ENCODE data around the gene TRAK1. TPM values are rescaled to one million over a fixed set of nuclear protein-coding genes. Genes with fewer than 3 reads are reported as not detected.

Gene TRAK1
- total and polyA plus RNA-seq, 7 experiments from 2014 or later: 4.8 to 30.4 (median 13.9) TPM

DNA sequence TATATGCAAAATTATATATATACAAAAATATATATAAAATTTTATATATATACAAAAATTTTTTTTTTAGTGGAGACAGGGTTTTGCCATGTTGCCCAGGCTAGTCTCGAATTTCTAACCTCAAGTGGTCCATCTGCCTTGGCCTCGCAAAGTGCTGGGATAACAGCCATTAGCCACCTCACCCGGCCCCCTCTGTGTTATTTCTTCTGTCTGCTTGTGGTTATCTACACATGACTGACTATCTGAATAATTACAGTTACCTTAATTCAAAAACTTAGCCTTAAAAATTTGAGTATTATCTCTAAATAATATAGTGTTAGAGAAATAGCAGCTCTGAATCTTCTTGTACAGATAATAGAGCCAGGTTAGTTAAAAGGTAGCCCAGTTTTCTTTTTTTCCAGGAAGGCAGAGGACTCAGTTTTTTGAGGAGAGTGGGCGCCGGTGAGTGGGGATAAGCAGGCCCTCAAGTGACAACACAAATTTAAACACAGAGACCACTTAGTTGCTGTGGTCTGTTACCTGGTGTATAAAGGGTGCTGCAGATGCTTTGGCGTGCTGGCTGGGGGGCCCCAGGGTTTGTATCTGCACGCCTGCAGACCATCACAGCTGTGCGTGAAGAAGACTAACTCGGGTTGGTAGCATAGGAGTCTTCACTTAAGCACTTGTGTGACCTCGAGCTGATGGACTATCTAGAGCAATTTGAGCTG lies 83.7 kb downstream of the TRAK1 start:
- peaks cover 6 to 23% (median 7%) of the 10 kb centered on the region in 5 donors for H3K36me3 Mint-ChIP-seq
- no peaks in the 10 kb centered on the region for H3K9me3 Mint-ChIP-seq
- H3K9me3 ChIP-seq (ENCODE audit: control insufficient read depth in 2 of 3, low read length in 3 of 3): no peaks in the 10 kb centered on the region
- ATAC-seq: no peak
- peaks cover 0 to 5% of the 10 kb centered on the region in 2 donors for H3K4me1 ChIP-seq (ENCODE audit: control insufficient read depth in 2 of 2, insufficient read depth in 2 of 2, low read length in 2 of 2)
- H3K36me3 ChIP-seq (ENCODE audit: control insufficient read depth in 2 of 3, insufficient read depth in 3 of 3, low read length in 3 of 3): peaks cover 0 to 3% (median 0%) of the 10 kb centered on the region in 3 experiments
- CTCF ChIA-PET: interaction anchor here (1.2 kb wide), 1 partner anchor 16 kb away, joined by 3 read pairs; no protein-coding TSS in a partner anchor
- peak overlapping the region in 1 of 9 donors; percentile 28 for H3K27ac Mint-ChIP-seq
- H3K27me3 Mint-ChIP-seq: no peaks in the 10 kb centered on the region
- H3K27ac ChIP-seq (ENCODE audit: low read depth, low read length): no peak overlapping the region
- peaks cover 18 to 35% (median 31%) of the 10 kb centered on the region in 7 donors for H3K4me1 Mint-ChIP-seq
- POLR2A ChIA-PET: no interaction called here
- intact Hi-C loops (cut with micrococcal nuclease): no loop called here
- no peak overlapping the region for H3K4me3 Mint-ChIP-seq
- no peaks in the 10 kb centered on the region for H3K27me3 ChIP-seq (ENCODE audit: control insufficient read depth in 2 of 2, insufficient read depth in 2 of 2, low read length in 2 of 2)
- DNase-seq: no peak
- no peak overlapping the region for H3K4me3 ChIP-seq (ENCODE audit: low read length)

DNA sequence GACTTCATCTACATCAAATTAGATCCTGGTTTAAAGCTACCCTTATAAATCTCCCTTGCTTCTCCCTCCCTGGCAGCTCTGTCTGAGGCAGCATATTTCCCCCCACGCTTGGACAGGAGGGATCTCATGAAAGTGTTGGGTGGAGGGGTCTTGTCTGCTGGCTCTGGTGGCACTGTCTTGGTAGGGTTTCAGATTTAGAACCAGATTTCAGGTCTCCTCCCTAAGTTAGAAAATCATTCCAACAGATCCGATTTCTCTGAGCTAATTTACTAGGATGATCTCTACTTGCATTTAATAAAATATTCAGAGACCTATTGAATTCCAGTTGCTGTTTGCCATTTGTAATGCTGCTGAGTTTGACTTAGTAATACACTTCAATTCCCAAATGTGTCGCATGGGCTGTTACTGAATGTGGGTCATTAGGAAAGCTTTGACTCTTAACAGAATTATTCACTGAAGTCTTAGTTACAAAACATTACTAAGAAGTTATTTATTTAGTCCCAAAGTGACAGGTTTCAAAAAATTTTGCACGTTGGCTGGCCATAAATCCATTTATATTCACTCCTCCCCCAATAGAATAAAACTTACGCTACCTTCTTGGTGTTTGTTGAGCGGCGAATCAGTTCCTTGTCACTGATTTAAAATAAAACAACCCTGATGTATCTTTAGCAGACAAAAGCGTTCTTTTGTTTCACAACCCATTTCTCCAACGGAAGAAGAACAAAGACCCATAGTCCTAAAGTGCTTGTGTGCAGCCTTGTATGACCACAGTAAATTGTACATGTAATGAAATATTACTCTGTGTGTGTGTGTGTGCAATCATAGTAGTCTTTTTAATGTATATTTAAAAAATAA lies 84.5 kb downstream of the TRAK1 start:
- Histone ChIP-seq H3K27me3 (ENCODE audit: control insufficient read depth in 2 of 2, insufficient read depth in 2 of 2, low read length in 2 of 2) (no peaks in the 10 kb centered on the region), H3K4me3 (ENCODE audit: low read length) (no peak overlapping the region), H3K4me1 (ENCODE audit: control insufficient read depth in 2 of 2, insufficient read depth in 2 of 2, low read length in 2 of 2) (peaks cover 0 to 5% of the 10 kb centered on the region in 2 donors), H3K36me3 (ENCODE audit: control insufficient read depth in 2 of 3, insufficient read depth in 3 of 3, low read length in 3 of 3) (peaks cover 0 to 3% (median 0%) of the 10 kb centered on the region in 3 experiments), H3K27ac (ENCODE audit: low read depth, low read length) (no peak overlapping the region), H3K9me3 (ENCODE audit: control insufficient read depth in 2 of 3, low read length in 3 of 3) (no peaks in the 10 kb centered on the region)
- no peaks in the 10 kb centered on the region for H3K27me3 Mint-ChIP-seq
- ChIA-PET CTCF (interaction anchor here (1.2 kb wide), 1 partner anchor 16 kb away, joined by 3 read pairs; no protein-coding TSS in a partner anchor), POLR2A (no interaction called here)
- H3K4me1 Mint-ChIP-seq: peaks cover 16 to 35% (median 29%) of the 10 kb centered on the region in 7 donors
- no peak overlapping the region for H3K4me3 Mint-ChIP-seq
- intact Hi-C loops (cut with micrococcal nuclease): no loop called here
- ATAC-seq: no peak
- peaks cover 6 to 23% (median 7%) of the 10 kb centered on the region in 5 donors for H3K36me3 Mint-ChIP-seq
- peak overlapping the region in 1 of 9 donors; percentile 15 for H3K27ac Mint-ChIP-seq
- DNase-seq: no peak
- H3K9me3 Mint-ChIP-seq: no peaks in the 10 kb centered on the region

DNA sequence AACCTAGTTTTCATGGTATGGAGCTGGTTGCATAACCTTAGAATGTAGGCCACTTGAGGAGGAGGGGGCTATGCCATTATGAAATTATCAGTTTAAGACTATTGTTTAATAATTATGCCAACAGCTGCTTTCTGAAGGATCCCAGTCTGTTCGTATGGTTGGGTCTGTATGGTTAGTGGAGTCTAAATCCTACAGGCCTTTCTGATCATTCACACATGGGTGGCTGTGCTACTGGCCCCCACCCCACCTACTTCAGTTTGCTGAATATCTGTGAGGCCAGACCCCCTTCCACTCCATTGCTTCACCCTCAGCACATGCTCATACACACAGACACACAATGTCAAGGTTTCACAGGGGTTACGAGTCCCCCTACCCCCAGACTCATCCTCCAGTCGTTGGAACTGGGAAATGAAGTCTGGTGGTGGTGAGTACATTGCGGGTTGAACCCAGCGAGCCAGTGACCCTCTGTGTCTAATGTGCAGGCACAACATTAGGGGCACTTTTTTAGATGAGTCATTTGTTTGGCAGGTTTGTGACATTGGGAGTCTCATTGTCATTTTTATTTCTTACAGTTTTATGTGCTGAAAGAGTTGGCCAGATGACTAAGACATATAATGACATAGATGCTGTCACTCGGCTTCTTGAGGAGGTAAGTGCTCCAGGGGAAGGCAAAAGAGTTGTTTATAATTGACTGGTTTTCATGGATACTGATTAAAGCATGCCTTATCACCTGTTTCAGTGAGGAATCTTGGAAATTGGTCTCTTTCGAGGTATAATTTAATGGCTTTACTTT lies 85.3 kb downstream of the TRAK1 start:
- Mint-ChIP-seq H3K4me3 (no peak overlapping the region), H3K4me1 (peaks cover 15 to 30% (median 24%) of the 10 kb centered on the region in 7 donors), H3K27ac (no peak overlapping the region), H3K9me3 (no peaks in the 10 kb centered on the region), H3K36me3 (peaks cover 6 to 26% (median 7%) of the 10 kb centered on the region in 5 donors), H3K27me3 (no peaks in the 10 kb centered on the region)
- no peaks in the 10 kb centered on the region for H3K9me3 ChIP-seq (ENCODE audit: control insufficient read depth in 2 of 3, low read length in 3 of 3)
- peaks cover 0 to 5% of the 10 kb centered on the region in 2 donors for H3K4me1 ChIP-seq (ENCODE audit: control insufficient read depth in 2 of 2, insufficient read depth in 2 of 2, low read length in 2 of 2)
- peaks cover 0 to 3% (median 0%) of the 10 kb centered on the region in 3 experiments for H3K36me3 ChIP-seq (ENCODE audit: control insufficient read depth in 2 of 3, insufficient read depth in 3 of 3, low read length in 3 of 3)
- intact Hi-C loops (cut with micrococcal nuclease): no loop called here
- no peak overlapping the region for H3K4me3 ChIP-seq (ENCODE audit: low read length)
- no peak overlapping the region for H3K27ac ChIP-seq (ENCODE audit: low read depth, low read length)
- ATAC-seq: no peak
- DNase-seq: no peak
- ChIA-PET CTCF (no interaction called here), POLR2A (no interaction called here)
- H3K27me3 ChIP-seq (ENCODE audit: control insufficient read depth in 2 of 2, insufficient read depth in 2 of 2, low read length in 2 of 2): no peaks in the 10 kb centered on the region

DNA sequence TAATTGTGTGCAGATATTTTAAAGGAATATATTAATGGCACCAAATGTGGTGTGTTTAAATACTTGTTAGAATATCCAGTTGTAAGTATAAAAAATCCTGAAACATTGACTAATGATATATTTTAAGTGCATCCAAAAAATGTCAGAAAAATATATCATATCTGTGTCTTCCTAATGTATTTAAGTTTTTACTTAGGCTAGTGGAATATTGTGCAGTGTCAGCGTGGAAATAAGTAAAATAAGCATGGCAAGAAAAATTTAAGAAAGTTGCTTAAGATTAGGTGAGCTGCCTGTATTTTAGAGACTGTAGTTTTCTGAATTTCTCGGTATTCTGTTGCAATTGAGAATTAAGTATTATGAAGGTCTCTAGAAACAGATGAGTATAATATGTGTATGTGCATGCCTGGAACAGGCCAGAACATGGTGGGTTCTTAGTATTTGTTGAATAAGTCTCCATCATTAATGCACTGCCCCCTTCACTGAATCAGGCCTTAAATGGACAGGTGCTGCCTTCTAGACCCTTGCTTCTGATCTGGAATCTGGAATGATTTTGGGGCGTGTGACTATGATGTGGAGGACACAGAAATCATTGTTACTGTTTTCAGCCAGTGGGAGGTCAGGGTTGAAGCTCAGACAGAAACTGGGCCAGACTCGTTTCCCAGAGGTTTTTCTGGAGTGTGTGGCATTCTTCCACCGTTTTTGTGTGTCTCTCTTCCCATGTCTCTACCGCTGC lies 86.1 kb downstream of the TRAK1 start:
- H3K36me3 ChIP-seq (ENCODE audit: control insufficient read depth in 2 of 3, insufficient read depth in 3 of 3, low read length in 3 of 3): peaks cover 0 to 3% (median 0%) of the 10 kb centered on the region in 3 experiments
- H3K4me1 ChIP-seq (ENCODE audit: control insufficient read depth in 2 of 2, insufficient read depth in 2 of 2, low read length in 2 of 2): peaks cover 0 to 5% of the 10 kb centered on the region in 2 donors
- H3K27me3 ChIP-seq (ENCODE audit: control insufficient read depth in 2 of 2, insufficient read depth in 2 of 2, low read length in 2 of 2): no peaks in the 10 kb centered on the region
- ATAC-seq: no peak
- no peak overlapping the region for H3K27ac ChIP-seq (ENCODE audit: low read depth, low read length)
- Mint-ChIP-seq H3K36me3 (peaks cover 6 to 26% (median 7%) of the 10 kb centered on the region in 5 donors), H3K4me3 (no peak overlapping the region), H3K27ac (no peak overlapping the region), H3K4me1 (peaks cover 7 to 22% (median 16%) of the 10 kb centered on the region in 7 donors), H3K9me3 (no peaks in the 10 kb centered on the region), H3K27me3 (no peaks in the 10 kb centered on the region)
- intact Hi-C loops (cut with micrococcal nuclease): no loop called here
- DNase-seq: no peak
- no peak overlapping the region for H3K4me3 ChIP-seq (ENCODE audit: low read length)
- ChIA-PET POLR2A (no interaction called here), CTCF (interaction anchor here (1.6 kb wide), 1 partner anchor 14 kb away, joined by 5 read pairs; no protein-coding TSS in a partner anchor)
- H3K9me3 ChIP-seq (ENCODE audit: control insufficient read depth in 2 of 3, low read length in 3 of 3): no peaks in the 10 kb centered on the region

DNA sequence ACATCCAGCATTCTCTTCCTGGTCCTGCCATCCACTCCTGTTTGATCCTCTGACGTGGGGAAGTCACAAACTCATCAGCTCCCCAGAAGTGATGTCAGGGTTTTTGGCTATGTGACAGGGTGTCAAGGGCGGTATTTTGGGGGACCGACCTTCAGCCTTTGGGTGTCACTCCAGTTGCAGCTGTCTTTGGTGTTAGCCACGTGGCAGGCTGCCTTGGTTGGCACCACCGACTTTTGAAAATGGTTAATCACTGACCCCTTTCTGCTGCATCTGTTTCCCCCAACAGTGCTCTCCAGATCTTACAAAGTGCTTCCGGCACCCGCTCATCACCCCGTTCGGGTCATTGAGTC lies 86.6 kb downstream of the TRAK1 start:
- intact Hi-C loops (cut with micrococcal nuclease): no loop called here
- peaks cover 4 to 26% (median 7%) of the 10 kb centered on the region in 5 donors for H3K36me3 Mint-ChIP-seq
- no peaks in the 10 kb centered on the region for H3K27me3 Mint-ChIP-seq

More for the DNA sequence above, 86.6 kb downstream of the TRAK1 start:
- DNase-seq (no peak), ATAC-seq (no peak)
- Histone ChIP-seq H3K36me3 (ENCODE audit: control insufficient read depth in 2 of 3, insufficient read depth in 3 of 3, low read length in 3 of 3) (peaks cover 0 to 3% (median 0%) of the 10 kb centered on the region in 3 experiments), H3K27ac (ENCODE audit: low read depth, low read length) (no peak overlapping the region), H3K27me3 (ENCODE audit: control insufficient read depth in 2 of 2, insufficient read depth in 2 of 2, low read length in 2 of 2) (no peaks in the 10 kb centered on the region), H3K4me1 (ENCODE audit: control insufficient read depth in 2 of 2, insufficient read depth in 2 of 2, low read length in 2 of 2) (peaks cover 0 to 5% of the 10 kb centered on the region in 2 donors), H3K4me3 (ENCODE audit: low read length) (no peak overlapping the region), H3K9me3 (ENCODE audit: control insufficient read depth in 2 of 3, low read length in 3 of 3) (no peaks in the 10 kb centered on the region)
- Mint-ChIP-seq H3K27ac (no peak overlapping the region), H3K4me3 (no peak overlapping the region), H3K9me3 (no peaks in the 10 kb centered on the region), H3K4me1 (peaks cover 3 to 18% (median 11%) of the 10 kb centered on the region in 7 donors)
- ChIA-PET POLR2A (no interaction called here), CTCF (interaction anchor here (1.6 kb wide), 1 partner anchor 13 kb away, joined by 5 read pairs; no protein-coding TSS in a partner anchor)

All from naive thymus-derived CD4-positive, alpha-beta T cell (primary cell).